GM21381 (cell line): ENCODE data around the gene PLXNB2.

ENCODE experiments used
- ATAC-seq: cut with Tn5 transposase; IDR thresholded peaks from one replicate; pipeline ENCODE4 v1.9.1; 2021; ENCODE audit warnings: mild to moderate bottlenecking, moderate library complexity; ENCODE audit not compliant: unreplicated experiment

The PLXNB2 gene

GRCh38 chr22:50236731-50237409 is 70.6 kb downstream of the PLXNB2 start:
- no peak for ATAC-seq

GRCh38 chr22:50233223-50233622 is 74.2 kb downstream of the PLXNB2 start:
- no peak for ATAC-seq

- ATAC-seq: no peak
Observed at GRCh38 chr22:50232481-50233151, 74.8 kb downstream of the PLXNB2 start.

- no peak for ATAC-seq
Observed at GRCh38 chr22:50229370-50229769, 78.1 kb downstream of the PLXNB2 start.

GRCh38 chr22:50228366-50228765 is 79.1 kb downstream of the PLXNB2 start:
- no peak for ATAC-seq

GRCh38 chr22:50227579-50228215 is 79.7 kb downstream of the PLXNB2 start:
- no peak for ATAC-seq

- no peak for ATAC-seq
Observed at GRCh38 chr22:50226875-50227165, 80.6 kb downstream of the PLXNB2 start.

GRCh38 chr22:50226063-50226874 is 81.2 kb downstream of the PLXNB2 start:
- ATAC-seq: no peak

- no peak for ATAC-seq
Observed at GRCh38 chr22:50225200-50225969, 82.1 kb downstream of the PLXNB2 start.
